Heart left ventricle (tissue), 13 donors: Measurements from ENCODE around the gene DEGS1.

ENCODE experiments used
- POLR2A ChIP-seq, 2 donors: fragments of 450-650 bp; IDR thresholded peaks; one replicate each; pipeline ENCODE4 v1.6.1; 2017; ENCODE audit warnings: antibody characterized with exemption in 2 of 2, mild to moderate bottlenecking in 2 of 2, moderate library complexity in 2 of 2
- TF ChIP-seq, protein P1 (sequence below), 12 donors: fragments of 200-600 bp; sonication (generic) in 4 of 12; IDR thresholded peaks; one replicate each; pipeline versions ENCODE4 v1.5.0 to v1.8.0; 2018 to 2022; ENCODE audit warnings: antibody characterized with exemption in 12 of 12, mild to moderate bottlenecking in 5 of 12
- donor health status: ischemic (EF 13 %, LVEDD 7.1; RV severe dilation, severe dysfunction).
- donor health status: DM: no; HTN: yes; CAD: no.
- donor health status: DM: no; HTN: no; CAD: no.
- donor health status: ischemic (EF 25% LVEDD 6.9; RV normal size, moderate dysfunction).
- donor health status: ischemic (EF 25% LVEDD 5.7; RV mildly dilated, moderate dysfunction).
- donor health status: ischemic (EF 35%, LVEDD 5.7; RV mildly dilated, moderate dysfunction).
- donor health status: nonischemic (EF 11% LVEDD 7.7; RV severe dilation, severe dysfunction).
- donor health status: DM: yes; HTN: yes; CAD: no.
- donor health status: PGD.
- donor health status: ischemic (EF 29% LVEDD 5.4; RV normal size, mild dysfunction).
- donor health status: nonischemic (EF 23%, LVEDD 6.1; RV moderate dilation, normal function).

DNA sequence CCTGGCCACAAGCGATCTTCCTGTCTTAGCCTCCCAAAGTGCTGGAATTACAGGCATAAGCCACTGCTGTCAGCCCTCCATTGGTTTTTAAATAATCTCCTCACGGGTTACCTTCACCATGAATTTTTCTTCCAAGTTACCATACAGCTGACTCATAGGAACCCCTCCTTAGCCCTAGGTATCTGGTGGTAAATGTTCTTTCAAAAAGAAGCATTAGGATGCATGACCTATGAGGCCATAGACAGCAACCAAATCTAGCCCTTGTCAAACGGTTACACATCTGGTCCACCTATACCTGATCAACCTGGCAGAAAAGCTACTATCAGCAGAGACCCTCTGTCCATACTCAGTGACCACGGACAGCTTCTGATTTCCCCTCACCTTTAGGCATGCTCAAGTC, 12.7 kb upstream of the DEGS1 start:
- TF ChIP-seq, protein P1, sequence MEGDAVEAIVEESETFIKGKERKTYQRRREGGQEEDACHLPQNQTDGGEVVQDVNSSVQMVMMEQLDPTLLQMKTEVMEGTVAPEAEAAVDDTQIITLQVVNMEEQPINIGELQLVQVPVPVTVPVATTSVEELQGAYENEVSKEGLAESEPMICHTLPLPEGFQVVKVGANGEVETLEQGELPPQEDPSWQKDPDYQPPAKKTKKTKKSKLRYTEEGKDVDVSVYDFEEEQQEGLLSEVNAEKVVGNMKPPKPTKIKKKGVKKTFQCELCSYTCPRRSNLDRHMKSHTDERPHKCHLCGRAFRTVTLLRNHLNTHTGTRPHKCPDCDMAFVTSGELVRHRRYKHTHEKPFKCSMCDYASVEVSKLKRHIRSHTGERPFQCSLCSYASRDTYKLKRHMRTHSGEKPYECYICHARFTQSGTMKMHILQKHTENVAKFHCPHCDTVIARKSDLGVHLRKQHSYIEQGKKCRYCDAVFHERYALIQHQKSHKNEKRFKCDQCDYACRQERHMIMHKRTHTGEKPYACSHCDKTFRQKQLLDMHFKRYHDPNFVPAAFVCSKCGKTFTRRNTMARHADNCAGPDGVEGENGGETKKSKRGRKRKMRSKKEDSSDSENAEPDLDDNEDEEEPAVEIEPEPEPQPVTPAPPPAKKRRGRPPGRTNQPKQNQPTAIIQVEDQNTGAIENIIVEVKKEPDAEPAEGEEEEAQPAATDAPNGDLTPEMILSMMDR (IDR thresholded peaks at IDR 0.05), result no peak
- TF ChIP-seq POLR2A (IDR thresholded peaks at IDR 0.05), result no peak
